HepG2 (cell line): ENCODE measurements around the gene ANKRD11. TPM values are rescaled to one million over a fixed set of nuclear protein-coding genes. Genes with fewer than 3 reads are reported as not detected.

Source experiments
- HOXA3 ChIP-seq: sonication (generic); formaldehyde crosslinking; IDR thresholded peaks from 2 replicates; pipeline ENCODE4 v1.5.0; 2020; ENCODE audit warnings: missing genetic modification reagents
- HOXD1 ChIP-seq: sonication (generic); formaldehyde crosslinking; IDR thresholded peaks from 2 replicates; pipeline ENCODE4 v1.5.0; 2020; ENCODE audit warnings: missing genetic modification reagents
- KLF16 ChIP-seq, 2 experiments: sonication (generic) in 1 of 2; formaldehyde crosslinking in 1 of 2; IDR thresholded peaks; 2 replicates each; pipeline versions ENCODE4 v1.6.1 to v1.8.0; 2016 to 2023; ENCODE audit warnings: missing genetic modification reagents in 2 of 2, missing compliant biosample characterization in 1 of 2
- KLF6 ChIP-seq: IDR thresholded peaks from 2 replicates; pipeline ENCODE4 v1.8.0; 2016; ENCODE audit warnings: missing biosample characterization, missing genetic modification reagents
- MEIS2 ChIP-seq: sonication (generic); formaldehyde crosslinking; IDR thresholded peaks from 2 replicates; pipeline ENCODE4 v1.9.0; 2021; ENCODE audit warnings: mild to moderate bottlenecking, missing genetic modification reagents
- MIER2 ChIP-seq: IDR thresholded peaks from 2 replicates; pipeline ENCODE4 v1.6.1; 2016; ENCODE audit warnings: missing biosample characterization, missing genetic modification reagents
- MIER3 ChIP-seq: IDR thresholded peaks from 2 replicates; pipeline ENCODE4 v1.6.1; 2016; ENCODE audit warnings: missing compliant biosample characterization, borderline replicate concordance
- MYNN ChIP-seq: sonication (generic); formaldehyde crosslinking; IDR thresholded peaks from 2 replicates; pipeline ENCODE4 v1.4.0; 2020; ENCODE audit warnings: mild to moderate bottlenecking, low read depth, missing genetic modification reagents
- NR2C2 ChIP-seq: sonication (generic); formaldehyde crosslinking; IDR thresholded peaks from 2 replicates; pipeline ENCODE4 v1.4.0; 2020; ENCODE audit warnings: missing genetic modification reagents, mild to moderate bottlenecking, moderate library complexity, borderline replicate concordance
- SETDB1 ChIP-seq: sonication (generic); formaldehyde crosslinking; IDR thresholded peaks from 2 replicates; pipeline ENCODE4 v1.5.1; 2020; ENCODE audit warnings: missing genetic modification reagents, mild to moderate bottlenecking, borderline replicate concordance
- TBL1XR1 ChIP-seq: fragments of 150-350 bp; IDR thresholded peaks from 2 replicates; pipeline ENCODE4 v1.6.1; 2014; ENCODE audit warnings: borderline replicate concordance, low read length; ENCODE audit not compliant: partially characterized antibody
- TP53 ChIP-seq: sonication (generic); formaldehyde crosslinking; conservative IDR thresholded peaks from 2 replicates; pipeline ENCODE4 v1.4.0; 2020; ENCODE audit warnings: missing genetic modification reagents
- YY1 ChIP-seq: IDR thresholded peaks from 2 replicates; pipeline ENCODE4 v1.6.1; 2011; ENCODE audit warnings: low read length, low read depth, moderate library complexity, mild to moderate bottlenecking; ENCODE audit not compliant: insufficient read depth, insufficient replicate concordance
- ZBTB10 ChIP-seq: sonication (generic); formaldehyde crosslinking; IDR thresholded peaks from 2 replicates; pipeline ENCODE4 v1.4.0; 2020; ENCODE audit warnings: missing genetic modification reagents, borderline replicate concordance
- ZBTB42 ChIP-seq: sonication (generic); formaldehyde crosslinking; IDR thresholded peaks from 2 replicates; pipeline ENCODE4 v1.5.0; 2020; ENCODE audit warnings: mild to moderate bottlenecking, missing genetic modification reagents
- ZHX1 ChIP-seq: sonication (generic); formaldehyde crosslinking; IDR thresholded peaks from 2 replicates; pipeline ENCODE4 v1.8.1; 2022; ENCODE audit warnings: low read depth, mild to moderate bottlenecking, missing genetic modification reagents
- ZNF432 ChIP-seq: sonication (generic); formaldehyde crosslinking; IDR thresholded peaks from 2 replicates; pipeline ENCODE4 v1.5.0; 2020; ENCODE audit warnings: missing genetic modification reagents, mild to moderate bottlenecking, borderline replicate concordance
- ZNF446 ChIP-seq: sonication (generic); formaldehyde crosslinking; IDR thresholded peaks from 2 replicates; pipeline ENCODE4 v1.5.0; 2020; ENCODE audit warnings: mild to moderate bottlenecking, missing genetic modification reagents
- ZNF569 ChIP-seq: sonication (generic); formaldehyde crosslinking; IDR thresholded peaks from 2 replicates; pipeline ENCODE4 v1.5.0; 2020; ENCODE audit warnings: mild to moderate bottlenecking, missing genetic modification reagents, moderate library complexity, borderline replicate concordance
- ZNF570 ChIP-seq: sonication (generic); formaldehyde crosslinking; IDR thresholded peaks from 2 replicates; pipeline ENCODE4 v1.4.0; 2020; ENCODE audit warnings: mild to moderate bottlenecking, missing genetic modification reagents, borderline replicate concordance
- ZNF615 ChIP-seq: sonication (generic); formaldehyde crosslinking; IDR thresholded peaks from 2 replicates; pipeline ENCODE4 v1.5.0; 2020; ENCODE audit warnings: mild to moderate bottlenecking, missing genetic modification reagents, borderline replicate concordance
- ZNF775 ChIP-seq: sonication (generic); formaldehyde crosslinking; IDR thresholded peaks from 2 replicates; pipeline ENCODE4 v1.4.0; 2020; ENCODE audit warnings: missing genetic modification reagents, mild to moderate bottlenecking, moderate library complexity, borderline replicate concordance
- ZSCAN29 ChIP-seq: sonication (generic); formaldehyde crosslinking; conservative IDR thresholded peaks from 2 replicates; pipeline ENCODE4 v1.4.0; 2020; ENCODE audit warnings: mild to moderate bottlenecking, missing genetic modification reagents
- ZSCAN30 ChIP-seq: sonication (generic); formaldehyde crosslinking; IDR thresholded peaks from 2 replicates; pipeline ENCODE4 v1.5.0; 2020; ENCODE audit warnings: mild to moderate bottlenecking, missing genetic modification reagents
- polyA plus RNA-seq, 8 experiments: library from polyadenylated mRNA; depleted of rRNA in 3 of 8; stranded (reverse) in 7 of 8; unstranded in 1 of 8; fragments of >200 nt; fragmentation: Illumina TruSeq in 4 of 8; extraction: Trizol in 4 of 8; gene quantifications; 2 replicates each; pipeline versions ENCODE4 v1.2.1 to v1.2.3, GENCODE V29; 2011 to 2016; ENCODE audit warnings: low read depth in 4 of 8, missing spikeins in 1 of 8, mixed read lengths in 1 of 8; ENCODE audit not compliant: insufficient read depth in 1 of 8
- total RNA-seq, 5 experiments: library from RNA; depleted of rRNA; stranded (reverse); fragments of >200 nt; fragmentation: Illumina TruSeq; extraction: Trizol; gene quantifications; 2 replicates each; pipeline ENCODE4 v1.2.3, GENCODE V29; 2016; ENCODE audit warnings: low read depth in 1 of 5

The ANKRD11 gene
- total and polyA plus RNA-seq, 2 of the 13 experiments (the other 11 are each of a cell fraction or from before 2014, with no cell fraction given) = 21.4 to 38.4 TPM

GRCh38 chr16:89505204-89506112, 15.1 kb upstream of the ANKRD11 start (continued):
- peak; percentile 99 for TF ChIP-seq NR2C2 (CRISPR knock-in tag)
- TF ChIP-seq MIER2 (CRISPR knock-in tag) = peak; percentile 74; the same call in 1 of the 2 replicates
- TF ChIP-seq ZBTB10 (CRISPR knock-in tag) = 0 out of 2 replicates have a peak, but pooled peaks have one; percentile 35
- peak; percentile 81; the same call in 1 of the 2 replicates for TF ChIP-seq ZNF615 (CRISPR knock-in tag)
- TF ChIP-seq TBL1XR1 = peak; percentile 72
- TF ChIP-seq YY1 = peak; percentile 60
- TF ChIP-seq HOXA3 (CRISPR knock-in tag) = peak; percentile 94
- TF ChIP-seq SETDB1 = no peak
- peak in 1 of 2 experiments; percentile 83; a peak in 2 of 4 replicates for TF ChIP-seq KLF16 (CRISPR knock-in tag; IDR thresholded peaks at IDR 0.05)
- TF ChIP-seq TP53 (CRISPR knock-in tag) = no peak
- TF ChIP-seq HOXD1 (CRISPR knock-in tag) = no peak
- TF ChIP-seq ZSCAN30 (CRISPR knock-in tag) = no peak
- TF ChIP-seq ZHX1 (CRISPR knock-in tag) = no peak
- no peak for TF ChIP-seq MYNN (CRISPR knock-in tag)
- no peak; the same call in none of the 2 replicates for TF ChIP-seq ZNF570 (CRISPR knock-in tag)
- TF ChIP-seq KLF6 (CRISPR knock-in tag) = peak; percentile 81; the same call in 1 of the 2 replicates
- TF ChIP-seq MEIS2 (CRISPR knock-in tag) = peak; percentile 89; the same call in 1 of the 2 replicates
- TF ChIP-seq ZNF775 (CRISPR knock-in tag) = no peak
- peak; percentile 95; the same call in 1 of the 2 replicates for TF ChIP-seq MIER3
- no peak for TF ChIP-seq ZNF432 (CRISPR knock-in tag)
- TF ChIP-seq ZNF569 (CRISPR knock-in tag) = no peak
- TF ChIP-seq ZBTB42 (CRISPR knock-in tag) = no peak
- 0 out of 2 replicates have a peak, but pooled peaks have one; percentile 33 for TF ChIP-seq ZNF446 (CRISPR knock-in tag)
- 0 out of 2 replicates have a peak, but pooled peaks have one; percentile 36 for TF ChIP-seq ZSCAN29 (CRISPR knock-in tag)
